VCaP (cell line): ENCODE results near the gene PKN1.
A peak's percentile ranks its signal among the peaks of the same experiment; 100 is the strongest.

Experiments used
- H3K27ac ChIP-seq: fragments of 450-650 bp; 2 replicates; pipeline ENCODE4 v1.5.1; 2017
- CTCF ChIP-seq: fragments of 450-650 bp; conservative IDR thresholded peaks from 2 replicates; pipeline ENCODE4 v1.5.1; 2017; ENCODE audit warnings: mild to moderate bottlenecking, moderate library complexity

PKN1 gene

GRCh38 chr19:14404312-14404711, 28.8 kb upstream of the PKN1 start:
- no peak overlapping the region for H3K27ac ChIP-seq
- no peak for TF ChIP-seq CTCF

- TF ChIP-seq CTCF = no peak
- H3K27ac ChIP-seq = no peak overlapping the region
Measured at GRCh38 chr19:14405380-14405757, 27.7 kb upstream of the PKN1 start.

GRCh38 chr19:14405758-14406644, 27.1 kb upstream of the PKN1 start:
- peak; percentile 74 for TF ChIP-seq CTCF
- no peak overlapping the region for H3K27ac ChIP-seq

- H3K27ac ChIP-seq = no peak overlapping the region
- no peak for TF ChIP-seq CTCF
Measured at GRCh38 chr19:14406645-14407401, 26.3 kb upstream of the PKN1 start.

- TF ChIP-seq CTCF = no peak
Measured at GRCh38 chr19:14407605-14408484, 25.3 kb upstream of the PKN1 start.

GRCh38 chr19:14408491-14409145, 24.5 kb upstream of the PKN1 start:
- TF ChIP-seq CTCF = no peak
- H3K27ac ChIP-seq = no peak overlapping the region

More at GRCh38 chr19:14407605-14408484, 25.3 kb upstream of the PKN1 start:
- H3K27ac ChIP-seq = no peak overlapping the region
